MCF 10A (cell line): Measurements from ENCODE around the gene SLC9A8. TPM values are rescaled to one million over a fixed set of nuclear protein-coding genes. Genes with fewer than 3 reads are reported as not detected.

Experiments used
- BruUV-seq: library from RNA; stranded (reverse); fragments of 400-500 nt; replicated peaks from 2 replicates; lab custom pipeline; 2021; lab: Mats Ljungman, UMichigan
- CTCF ChIA-PET: fragments of 300-600 bp; sonication (Branson Sonifier 250); formaldehyde crosslinking; extraction: SDS; loops from one replicate; lab custom pipeline; 2021; ENCODE audit warnings: antibody characterized with exemption, inconsistent platforms; lab: Yijun Ruan, JAX
- POLR2A ChIA-PET: fragments of 300-600, 350-650 bp; sonication (Branson Sonifier 250); formaldehyde crosslinking; extraction: SDS; loops from one replicate; lab custom pipeline; 2020; ENCODE audit warnings: antibody characterized with exemption, inconsistent platforms; lab: Yijun Ruan, JAX
- DNase-seq: peaks from one replicate; pipeline ENCODE4 v3.0.0-alpha.2; 2018; ENCODE audit not compliant: unreplicated experiment
- H3K27ac Mint-ChIP-seq: one replicate; pipeline ENCODE4 v1.8.0; 2022; ENCODE audit warnings: mild to moderate bottlenecking, low read depth, mixed read lengths; ENCODE audit not compliant: unreplicated experiment
- H3K27me3 Mint-ChIP-seq: one replicate; pipeline ENCODE4 v1.8.0; 2022; ENCODE audit warnings: mixed read lengths; ENCODE audit not compliant: insufficient read depth, unreplicated experiment
- H3K36me3 Mint-ChIP-seq: one replicate; pipeline ENCODE4 v1.8.0; 2022; ENCODE audit warnings: mild to moderate bottlenecking, moderate library complexity, mixed read lengths; ENCODE audit not compliant: insufficient read depth, unreplicated experiment
- H3K4me1 Mint-ChIP-seq: one replicate; pipeline ENCODE4 v1.8.0; 2022; ENCODE audit warnings: mixed read lengths; ENCODE audit not compliant: insufficient read depth, unreplicated experiment
- H3K4me3 Mint-ChIP-seq: one replicate; pipeline ENCODE4 v1.8.0; 2022; ENCODE audit warnings: mild to moderate bottlenecking, moderate library complexity, mixed read lengths; ENCODE audit not compliant: unreplicated experiment
- H3K9me3 Mint-ChIP-seq: one replicate; pipeline ENCODE4 v1.8.0; 2022; ENCODE audit warnings: mixed read lengths; ENCODE audit not compliant: unreplicated experiment
- CTCF ChIP-seq: fragments of 200-600 bp; IDR thresholded peaks from one replicate; pipeline ENCODE4 v1.8.0; 2022; ENCODE audit warnings: antibody characterized with exemption, mild to moderate bottlenecking; ENCODE audit not compliant: unreplicated experiment
- intact Hi-C: fragments of 100-400 bp; cut with micrococcal nuclease; formaldehyde crosslinking; loops from 2 replicates; pipeline ENCODE4 v1.14.1; 2022
- total RNA-seq: library from RNA; stranded (reverse); gene quantifications from 2 replicates; pipeline ENCODE4 v1.2.3, GENCODE V29; 2022

SLC9A8 gene
- total RNA-seq, 1 experiment from 2014 or later = 14.6 TPM

- CTCF ChIA-PET = interaction anchor here (0.6 to 2.0 kb wide), 6 partner anchors 9 to 131 kb away, joined by 3 to 6 read pairs (median 4); no protein-coding TSS in a partner anchor
- DNase-seq = no peak
- BruUV-seq = no TSS peak
- no peaks in the 10 kb centered on the region for H3K4me1 Mint-ChIP-seq
- intact Hi-C loops = no loop called here
- no peaks in the 10 kb centered on the region for H3K36me3 Mint-ChIP-seq
- H3K27ac Mint-ChIP-seq = no peak overlapping the region
- TF ChIP-seq CTCF = no peak
- POLR2A ChIA-PET = interaction anchor here (1.1 to 1.6 kb wide), 2 partner anchors 12 to 15 kb away, joined by 4 read pairs; no protein-coding TSS in a partner anchor
- H3K4me3 Mint-ChIP-seq = no peak overlapping the region
- H3K27me3 Mint-ChIP-seq = no peaks in the 10 kb centered on the region
- no peaks in the 10 kb centered on the region for H3K9me3 Mint-ChIP-seq
Measured at GRCh38 chr20:49786668-49787370, 25.8 kb upstream of the SLC9A8 start.

GRCh38 chr20:49787371-49788357 lies 25.0 kb upstream of the SLC9A8 start:
- ChIA-PET CTCF (interaction anchor here (0.6 to 1.6 kb wide), 7 partner anchors 11 to 176 kb away, joined by 3 to 4 read pairs (median 3); no protein-coding TSS in a partner anchor), POLR2A (interaction anchor here (0.6 to 1.6 kb wide), 3 partner anchors 11 to 1010 kb away, joined by 3 to 4 read pairs (median 4); no protein-coding TSS in a partner anchor)
- Mint-ChIP-seq H3K27ac (no peak overlapping the region), H3K36me3 (no peaks in the 10 kb centered on the region), H3K9me3 (no peaks in the 10 kb centered on the region), H3K27me3 (no peaks in the 10 kb centered on the region), H3K4me3 (no peak overlapping the region), H3K4me1 (no peaks in the 10 kb centered on the region)
- DNase-seq = no peak
- no TSS peak for BruUV-seq
- no peak for TF ChIP-seq CTCF
- intact Hi-C loops = no loop called here

- peaks cover 4% of the 10 kb centered on the region for H3K36me3 Mint-ChIP-seq
- CTCF ChIA-PET = interaction anchor here (0.5 to 0.9 kb wide), 4 partner anchors 9 to 1571 kb away, joined by 3 to 4 read pairs (median 3); no protein-coding TSS in a partner anchor
- no peak overlapping the region for H3K27ac Mint-ChIP-seq
- no peak for TF ChIP-seq CTCF
- no peak for DNase-seq
- POLR2A ChIA-PET = interaction anchor here (0.6 to 1.6 kb wide), 2 partner anchors 14 to 20 kb away, joined by 3 to 4 read pairs; no protein-coding TSS in a partner anchor
- H3K4me1 Mint-ChIP-seq = peaks cover 16% of the 10 kb centered on the region
- H3K9me3 Mint-ChIP-seq = no peaks in the 10 kb centered on the region
- H3K4me3 Mint-ChIP-seq = no peak overlapping the region
- no TSS peak for BruUV-seq
- intact Hi-C loops = no loop called here
- H3K27me3 Mint-ChIP-seq = no peaks in the 10 kb centered on the region
Measured at GRCh38 chr20:49790077-49790798, 22.4 kb upstream of the SLC9A8 start.
